CD4-positive, alpha-beta T cell treated with Interleukin-15 for 4 hours (primary cell): Measurements from ENCODE around the gene MSI2.

Experiments used
- DNase-seq: peaks from one replicate; pipeline ENCODE4 v3.0.0-alpha.2; 2020; ENCODE audit warnings: low spot score

The MSI2 gene

GRCh38 chr17:57527221-57528057 lies 271.1 kb downstream of the MSI2 start:
- DNase-seq: no peak

- no peak for DNase-seq
Measured at GRCh38 chr17:57528058-57528451, 271.7 kb downstream of the MSI2 start.

GRCh38 chr17:57530026-57530425 lies 273.7 kb downstream of the MSI2 start:
- DNase-seq: no peak

- DNase-seq: peak; percentile 6
Measured at GRCh38 chr17:57530508-57530907, 274.2 kb downstream of the MSI2 start.

GRCh38 chr17:57531078-57531477 lies 274.8 kb downstream of the MSI2 start:
- no peak for DNase-seq

GRCh38 chr17:57531648-57532504 lies 275.6 kb downstream of the MSI2 start:
- DNase-seq: no peak

GRCh38 chr17:57532556-57532955 lies 276.2 kb downstream of the MSI2 start:
- DNase-seq: no peak

GRCh38 chr17:57532966-57533365 lies 276.6 kb downstream of the MSI2 start:
- no peak for DNase-seq

- DNase-seq: no peak
Measured at GRCh38 chr17:57533684-57534305, 277.5 kb downstream of the MSI2 start.

GRCh38 chr17:57534863-57535248 lies 278.5 kb downstream of the MSI2 start:
- DNase-seq: no peak

GRCh38 chr17:57535249-57535966 lies 279.1 kb downstream of the MSI2 start:
- DNase-seq: no peak

GRCh38 chr17:57536289-57536688 lies 280.0 kb downstream of the MSI2 start:
- DNase-seq: no peak

- DNase-seq: no peak
Measured at GRCh38 chr17:57536789-57537523, 280.6 kb downstream of the MSI2 start.

- no peak for DNase-seq
Measured at GRCh38 chr17:57537524-57538410, 281.4 kb downstream of the MSI2 start.

GRCh38 chr17:57538736-57539456 lies 282.6 kb downstream of the MSI2 start:
- DNase-seq: no peak

- DNase-seq: no peak
Measured at GRCh38 chr17:57539529-57540301, 283.4 kb downstream of the MSI2 start.

GRCh38 chr17:57540596-57540995 lies 284.3 kb downstream of the MSI2 start:
- DNase-seq: no peak

GRCh38 chr17:57541049-57541448 lies 284.7 kb downstream of the MSI2 start:
- DNase-seq: no peak
